ENCODE results near the gene XPO4. TPM values are rescaled to one million over a fixed set of nuclear protein-coding genes. Genes with fewer than 3 reads are reported as not detected.

Gene XPO4
- total and polyA plus RNA-seq, 2 of the 13 experiments (the other 11 are each of a cell fraction or from before 2014, with no cell fraction given): 8.4 to 24.8 TPM

GRCh38 chr13:20902438-20903163 is at the start of gene XPO4 (continued):
- TF ChIP-seq SKI (IDR thresholded peaks at IDR 0.05; ENCODE audit: partially characterized antibody) (peak; percentile 49), ISX (CRISPR knock-in tag; conservative IDR thresholded peaks at IDR 0.05) (no peak), DR1 (CRISPR knock-in tag; IDR thresholded peaks at IDR 0.05) (no peak), HES4 (CRISPR knock-in tag; IDR thresholded peaks at IDR 0.05; ENCODE audit: borderline replicate concordance) (no peak), ZNF160 (CRISPR knock-in tag; IDR thresholded peaks at IDR 0.05) (no peak), SMAD3 (CRISPR knock-in tag; IDR thresholded peaks at IDR 0.05) (no peak; the same call in 1 of the 2 replicates), PRDM15 (CRISPR knock-in tag; IDR thresholded peaks at IDR 0.05) (no peak), GTF2F1 (IDR thresholded peaks at IDR 0.05; ENCODE audit: low read length) (no peak), ZSCAN22 (CRISPR knock-in tag; IDR thresholded peaks at IDR 0.05) (0 out of 2 replicates have a peak, but pooled peaks have one; percentile 48), ZFAT (CRISPR knock-in tag; conservative IDR thresholded peaks at IDR 0.05) (no peak), SRSF4 (IDR thresholded peaks at IDR 0.05; ENCODE audit: low read depth, low read length, poor library complexity, severe bottlenecking) (no peak), ZNF782 (CRISPR knock-in tag; IDR thresholded peaks at IDR 0.05; ENCODE audit: borderline replicate concordance) (no peak), PITX1 (CRISPR knock-in tag; IDR thresholded peaks at IDR 0.05) (no peak), SP140L (CRISPR knock-in tag; IDR thresholded peaks at IDR 0.05; ENCODE audit: borderline replicate concordance) (no peak), ZHX2 (IDR thresholded peaks at IDR 0.05; ENCODE audit: low read depth) (no peak; the same call in 1 of the 2 replicates), ZHX2 (CRISPR knock-in tag; IDR thresholded peaks at IDR 0.05; ENCODE audit: borderline replicate concordance) (no peak), ERF (CRISPR knock-in tag; IDR thresholded peaks at IDR 0.05) (peak; percentile 9; the same call in 1 of the 2 replicates), HNF4A (CRISPR knock-in tag; IDR thresholded peaks at IDR 0.05) (no peak), ZMYM2 (CRISPR knock-in tag; IDR thresholded peaks at IDR 0.05) (no peak), TFAP4 (IDR thresholded peaks at IDR 0.05; ENCODE audit: borderline replicate concordance, low read depth) (0 out of 2 replicates have a peak, but pooled peaks have one; percentile 42), ZNF343 (CRISPR knock-in tag; IDR thresholded peaks at IDR 0.05) (peak; percentile 64; the same call in 1 of the 2 replicates)

Measured in HepG2 (cell line).